Hematopoietic multipotent progenitor cell treated with erythropoietin and hydrocortisone succinate and interleukin-3 and kit ligand, for 17 days (in vitro differentiated cells): ENCODE measurements around the gene GPN3.
"Not testable (repeated sequence)": the region's sequence is repeated elsewhere in the genome, so short reads cannot be mapped to it uniquely, and the experiment has no call there.

ENCODE experiments used
- DNase-seq: peaks from one replicate; pipeline ENCODE4 v3.0.0-alpha.2; 2015; ENCODE audit warnings: low spot score

Gene GPN3

DNA sequence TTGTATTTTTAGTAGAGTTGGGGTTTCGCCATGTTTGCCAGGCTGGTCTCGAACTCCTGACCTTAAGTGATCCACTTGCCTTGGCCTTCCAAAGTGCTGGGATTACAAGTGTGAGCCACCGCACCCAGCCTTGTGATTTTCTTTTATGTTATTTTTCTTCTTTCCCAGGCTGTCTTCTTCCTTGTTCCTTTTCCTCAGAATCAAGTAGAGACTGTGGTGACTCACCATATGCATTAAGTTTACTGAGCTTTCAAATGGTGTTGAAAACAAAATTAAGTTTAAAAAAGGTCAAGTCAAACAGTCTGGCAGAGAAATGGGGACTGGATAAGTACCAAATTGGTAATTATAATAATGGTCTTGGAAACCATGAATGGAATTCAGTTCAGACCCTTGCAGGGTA lies 23.6 kb downstream of the GPN3 start:
- no peak for DNase-seq

DNA sequence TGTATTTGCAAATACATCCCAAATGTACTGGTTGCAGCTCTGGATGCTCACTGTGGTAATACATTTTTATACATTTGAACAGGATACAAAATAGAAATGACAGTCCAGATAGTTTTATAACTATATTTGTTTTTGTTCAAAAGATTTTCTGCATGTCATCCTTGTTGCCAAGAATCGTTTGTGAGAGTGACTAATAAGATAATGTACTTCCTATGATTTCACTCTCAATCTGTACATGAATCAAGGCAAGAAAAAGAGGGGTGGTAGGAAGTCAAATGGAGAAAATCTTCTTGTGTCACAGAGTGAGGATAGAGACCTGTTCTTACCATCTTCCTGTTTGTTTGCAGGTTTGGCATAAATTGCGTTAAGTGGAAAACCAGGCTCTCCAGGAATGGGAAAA lies 31.8 kb downstream of the GPN3 start:
- no peak for DNase-seq

DNA sequence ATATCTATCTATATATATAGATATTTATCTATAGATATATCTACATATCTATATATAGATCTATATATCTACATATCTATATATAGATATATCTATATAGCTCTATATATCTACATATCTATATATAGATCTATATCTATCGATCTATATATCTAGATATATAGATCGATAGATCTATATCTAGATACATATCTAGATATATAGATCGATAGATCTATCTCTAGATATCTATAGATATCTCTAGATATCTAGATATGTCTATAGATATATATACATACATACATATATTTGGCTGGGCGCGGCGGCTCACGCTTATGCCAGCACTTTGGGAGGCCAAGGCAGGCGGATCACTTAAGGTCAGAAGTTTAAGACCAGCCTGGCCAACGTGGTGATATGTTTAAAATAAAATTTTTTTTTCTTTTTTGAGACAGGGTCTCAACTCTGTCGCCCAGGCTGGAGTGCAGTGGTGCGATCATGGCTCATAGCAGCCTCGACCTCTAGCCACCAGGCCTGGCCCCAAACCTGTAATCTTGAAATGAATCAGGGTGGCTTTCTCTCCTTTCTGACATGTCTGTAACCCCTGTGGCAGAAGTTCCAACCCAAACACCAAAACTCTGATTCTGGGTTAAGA lies 36.0 kb downstream of the GPN3 start:
- DNase-seq = no peak

DNA sequence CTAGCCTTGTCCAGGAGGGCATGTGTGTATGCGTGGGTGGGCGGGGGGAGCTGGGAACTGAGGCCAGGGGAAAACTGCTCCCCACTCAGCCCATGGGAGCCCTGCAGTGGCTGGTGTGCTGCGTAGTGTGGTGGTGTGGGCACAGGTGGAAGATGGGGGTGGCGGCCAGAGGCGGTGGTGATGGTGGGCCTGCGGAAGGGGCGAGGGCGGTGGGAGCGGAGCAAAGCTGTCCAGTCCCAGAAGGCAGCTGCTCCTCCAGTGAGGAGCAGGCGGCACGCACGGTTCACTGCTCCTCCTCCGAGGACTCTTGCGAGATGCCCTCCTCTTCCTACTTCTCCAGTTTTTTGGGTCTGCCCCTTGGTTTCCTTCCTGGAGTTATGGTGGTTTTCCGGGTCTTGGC lies 38.4 kb downstream of the GPN3 start:
- DNase-seq = not testable (repeated sequence)

DNA sequence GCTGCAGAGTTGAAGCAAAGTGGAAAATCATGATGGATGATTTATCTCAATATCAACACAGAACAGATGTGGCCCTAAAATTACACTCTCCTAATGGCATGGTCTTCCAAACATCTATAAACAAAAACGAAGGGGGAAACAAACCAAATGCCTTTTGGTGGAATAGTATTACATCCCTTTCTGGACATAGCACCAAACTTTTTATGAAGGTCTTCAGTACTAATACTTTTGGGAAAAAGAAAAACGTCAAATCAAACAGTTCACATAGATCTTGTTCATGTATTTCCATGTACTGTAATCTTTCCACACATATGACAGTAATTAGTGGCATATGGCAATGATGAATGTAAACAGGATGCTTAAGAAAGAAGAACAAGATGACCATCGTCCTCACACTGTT lies 41.7 kb downstream of the GPN3 start:
- no peak for DNase-seq

DNA sequence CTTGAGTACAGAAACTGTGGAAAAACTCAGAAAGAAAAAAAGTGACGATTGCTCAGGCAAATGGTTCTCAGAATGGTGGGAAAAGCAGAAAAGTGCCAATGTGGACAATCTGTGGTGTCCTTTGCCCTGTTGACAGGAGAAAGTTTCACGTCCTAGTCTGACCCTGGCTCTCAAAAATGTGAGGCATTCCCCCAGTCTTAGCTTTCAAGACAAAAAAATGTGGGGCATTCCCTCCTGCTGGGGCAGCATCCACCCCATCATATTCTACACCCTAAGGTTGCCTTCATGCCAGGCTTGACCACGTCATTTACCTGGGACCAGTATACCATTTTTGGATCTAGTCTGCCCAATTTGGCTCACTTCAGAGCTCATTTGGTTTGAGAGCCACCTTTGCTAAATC lies 43.8 kb downstream of the GPN3 start:
- DNase-seq = no peak

DNA sequence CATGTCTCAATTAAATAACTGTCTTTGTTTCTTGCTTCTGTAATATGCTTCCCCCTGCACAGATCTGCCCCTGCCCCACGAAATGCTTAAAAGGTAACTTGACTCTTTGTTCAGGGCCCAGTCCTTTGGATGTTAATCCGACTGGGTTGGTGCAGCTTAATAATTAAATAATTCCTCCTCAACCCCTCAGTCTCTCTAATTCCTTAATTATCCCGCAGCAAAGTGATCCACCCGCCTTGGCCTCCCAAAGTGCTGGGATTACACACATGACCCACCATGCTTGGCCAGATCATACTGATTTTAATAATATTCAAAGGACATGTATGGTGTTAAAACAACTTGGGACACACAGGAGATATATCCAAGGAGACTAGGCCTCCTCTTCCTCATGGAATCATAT lies 46.4 kb downstream of the GPN3 start:
- DNase-seq = no peak

DNA sequence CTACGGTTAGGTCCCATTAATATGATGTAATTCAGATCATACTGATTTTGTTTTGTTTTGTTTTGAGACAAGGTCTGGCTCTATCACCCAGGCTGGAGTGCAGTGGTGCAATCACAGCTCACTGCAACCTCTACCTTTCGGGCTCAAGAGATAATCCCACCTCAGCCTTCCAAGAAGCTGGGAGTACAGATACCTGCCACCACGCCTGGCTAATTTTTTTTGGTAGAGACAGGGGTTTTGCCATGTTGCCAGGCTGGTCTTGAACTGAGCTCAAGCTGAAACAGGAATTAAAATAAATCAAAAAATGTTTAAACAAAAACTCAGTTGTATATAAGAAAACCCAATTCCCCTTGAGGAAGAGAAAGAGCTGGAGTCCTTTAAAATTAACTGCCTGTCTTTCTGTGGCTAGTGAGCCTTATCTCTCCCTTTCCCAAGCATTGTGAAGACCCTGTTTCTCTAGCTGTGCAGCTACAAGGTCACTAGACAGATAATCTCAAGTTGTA lies 46.8 kb downstream of the GPN3 start:
- no peak for DNase-seq

DNA sequence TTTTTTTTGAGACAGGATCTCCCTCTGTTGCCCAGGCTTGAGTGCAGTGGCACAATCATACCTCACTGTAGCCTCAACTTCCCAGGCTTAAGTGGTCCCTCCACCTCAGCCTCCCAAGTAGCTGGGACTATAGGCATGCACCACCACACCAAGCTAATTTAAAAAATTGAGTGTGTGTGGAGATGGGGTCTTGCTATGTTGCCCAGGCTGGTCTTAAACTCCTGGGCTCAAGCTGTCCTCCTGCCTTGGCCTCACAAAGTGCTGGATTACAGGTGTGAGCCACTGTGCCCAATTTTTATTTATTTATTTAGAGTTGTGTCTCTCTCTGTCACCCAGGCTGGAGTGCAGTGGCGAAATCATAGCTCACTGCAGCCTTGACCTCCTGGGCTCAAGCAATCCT lies 47.4 kb downstream of the GPN3 start:
- not testable (repeated sequence) for DNase-seq

DNA sequence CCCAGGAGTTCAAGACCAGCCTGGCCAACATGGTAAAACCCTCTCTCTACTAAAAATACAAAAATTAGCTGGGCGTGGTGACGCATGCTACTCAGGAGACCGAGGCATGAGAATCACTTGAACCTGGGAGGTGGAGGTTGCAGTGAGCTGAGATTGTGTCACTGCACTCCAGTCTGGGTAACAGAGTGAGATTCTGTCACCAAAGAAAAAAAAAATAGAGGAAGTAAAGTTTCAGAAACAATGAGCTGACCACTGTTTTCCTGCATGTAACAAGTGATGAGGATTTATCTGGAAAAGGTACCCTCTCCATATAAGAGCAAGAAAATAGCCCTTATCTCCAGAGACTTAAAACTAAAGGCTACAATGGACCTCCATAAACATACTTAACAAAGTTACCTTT lies 50.9 kb downstream of the GPN3 start:
- not testable (repeated sequence) for DNase-seq

DNA sequence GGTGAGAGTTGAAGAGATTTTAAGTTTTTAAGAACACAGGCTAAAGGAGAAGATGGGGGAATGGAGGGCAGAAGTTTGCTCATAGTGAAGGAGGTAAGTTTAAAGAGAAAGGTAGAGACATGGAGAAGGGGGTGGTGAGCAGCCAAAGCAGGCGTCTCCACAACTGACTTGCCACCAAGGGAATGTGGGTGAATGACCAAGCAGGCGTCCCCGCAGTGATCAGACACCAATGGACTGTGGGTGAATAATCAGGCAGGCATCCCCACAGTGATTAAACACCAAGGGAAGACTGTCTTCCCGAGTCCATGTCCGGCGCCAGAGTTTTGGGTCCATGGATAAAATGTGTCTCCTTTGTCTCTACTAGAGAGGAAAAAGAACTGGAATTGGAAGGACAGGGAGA lies 58.0 kb downstream of the GPN3 start:
- DNase-seq = not testable (repeated sequence)

DNA sequence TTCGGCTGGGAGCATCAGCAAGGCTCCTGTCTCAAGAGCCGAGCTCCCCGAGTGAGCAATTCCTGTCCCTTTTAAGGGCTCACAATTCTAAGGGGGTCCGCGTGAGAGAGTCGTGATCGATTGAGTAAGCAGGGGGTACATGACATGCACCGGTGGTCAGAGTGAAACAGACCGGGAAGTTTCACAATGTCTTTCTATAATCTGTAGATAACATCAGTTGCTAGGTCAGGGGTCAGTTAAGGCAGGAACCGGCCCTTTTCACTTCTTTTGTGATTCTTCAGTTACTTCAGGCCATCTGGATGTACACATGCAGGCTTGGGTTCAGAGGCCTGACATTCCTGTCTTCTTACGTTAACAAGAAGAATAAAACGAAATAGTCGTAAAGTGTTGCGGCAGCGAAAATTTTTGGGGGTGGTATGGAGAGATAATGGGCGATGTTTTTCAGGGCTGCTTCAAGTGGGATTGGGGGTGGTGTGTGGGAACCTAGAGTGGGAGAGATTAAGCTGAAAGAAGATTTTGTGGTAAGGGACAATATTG lies 62.9 kb downstream of the GPN3 start:
- DNase-seq = not testable (repeated sequence)

DNA sequence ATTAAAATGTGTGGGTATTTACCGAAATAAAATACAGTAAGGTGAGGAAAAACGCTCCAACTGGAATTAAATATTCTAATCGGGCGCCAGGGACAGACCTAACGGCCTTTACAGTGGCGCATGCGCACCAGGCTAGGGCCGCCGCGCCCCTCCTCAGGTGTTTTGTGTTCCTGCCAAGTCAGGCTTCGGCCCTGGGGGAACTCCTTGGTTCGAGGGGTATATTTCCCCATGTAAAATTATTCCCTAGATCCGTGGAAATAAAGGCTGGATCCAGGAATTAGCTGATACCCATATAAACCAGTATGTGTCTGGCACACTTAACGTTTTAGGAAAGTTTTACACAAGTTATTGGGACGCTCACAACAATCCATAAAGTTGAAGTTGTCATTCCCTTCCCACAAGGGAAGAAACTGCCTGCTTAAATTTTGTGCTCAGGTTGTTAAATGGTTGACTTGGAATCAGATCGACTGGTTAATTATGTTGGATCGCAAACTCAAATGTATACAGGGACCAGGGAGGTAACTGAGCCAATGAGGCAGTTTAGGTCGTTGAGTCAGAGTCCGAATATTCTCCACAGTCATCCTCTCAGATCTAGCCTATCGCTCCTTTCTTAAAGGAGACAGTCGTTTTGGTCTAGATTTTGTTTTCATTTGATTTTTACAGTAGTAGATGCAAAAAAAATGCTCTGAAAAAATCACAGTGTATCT lies 63.9 kb downstream of the GPN3 start:
- DNase-seq = peak; percentile 94

DNA sequence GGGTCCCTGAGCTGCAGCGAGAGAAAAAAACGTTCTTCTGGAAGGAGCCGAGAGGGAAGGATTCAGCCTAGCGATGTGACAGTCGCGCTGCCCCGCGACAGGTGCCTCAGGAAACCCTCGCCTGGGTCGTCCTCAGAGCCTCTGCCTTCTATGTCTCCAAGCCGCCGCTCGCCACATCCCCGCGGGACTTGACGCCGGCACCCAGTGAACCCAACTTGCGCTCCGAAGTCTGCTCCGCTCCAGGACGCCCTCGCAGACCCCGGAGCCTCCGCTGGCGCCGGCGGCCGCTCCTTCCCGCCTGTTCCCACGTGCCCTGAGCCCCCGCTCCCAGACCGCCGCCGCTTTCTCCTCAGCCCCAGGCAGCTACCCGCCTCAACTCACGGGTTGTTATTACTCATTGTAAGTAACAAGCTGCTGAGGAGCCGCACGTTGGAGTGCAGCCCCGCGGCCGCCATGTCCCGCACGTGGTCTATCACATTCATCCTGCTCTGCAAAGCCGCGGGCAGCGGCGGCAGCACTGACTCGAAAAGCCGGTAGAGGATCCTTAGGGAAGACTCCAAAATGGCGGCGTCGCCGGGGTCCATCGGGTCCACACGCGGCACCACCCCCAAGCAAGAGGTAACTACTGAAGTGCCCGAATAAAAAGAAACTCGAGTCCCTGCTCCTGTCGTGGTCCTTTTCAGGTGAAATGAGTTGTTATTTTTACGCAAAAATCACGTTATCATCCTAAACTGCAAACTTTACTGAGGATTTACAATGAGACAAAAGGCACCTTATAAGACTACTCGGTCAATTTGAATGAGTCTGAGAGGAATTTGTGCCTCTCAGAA lies 64.7 kb downstream of the GPN3 start, which contains the start of gene ANAPC7:
Gene ANAPC7 (minus strand): TSS at position 563 of the 830 bp plus-strand sequence. CDS start 81 bp downstream, at position 482.
- DNase-seq = peak; percentile 95
